Measurements from ENCODE around the gene WASF2.
"Not testable (repeated sequence)": the region's sequence is repeated elsewhere in the genome, so short reads cannot be mapped to it uniquely, and the experiment has no call there.

The WASF2 gene

GRCh38 chr1:27418326-27419185 is 71.4 kb downstream of the WASF2 start:
- no peak for DNase-seq (ENCODE audit: low read depth)

- no peak for DNase-seq (ENCODE audit: low read depth)
These were observed 72.3 kb downstream of the WASF2 start for GRCh38 chr1:27417713-27418112.

- DNase-seq (ENCODE audit: low read depth) = peak; percentile 25
These were observed 73.4 kb downstream of the WASF2 start for GRCh38 chr1:27416387-27417111.

GRCh38 chr1:27414091-27414490 is 75.9 kb downstream of the WASF2 start:
- no peak for DNase-seq (ENCODE audit: low read depth)

GRCh38 chr1:27413004-27413403 is 77.0 kb downstream of the WASF2 start:
- no peak for DNase-seq (ENCODE audit: low read depth)

- DNase-seq (ENCODE audit: low read depth) = no peak
These were observed 77.5 kb downstream of the WASF2 start for GRCh38 chr1:27412502-27412901.

GRCh38 chr1:27410709-27411108 is 79.3 kb downstream of the WASF2 start:
- DNase-seq (ENCODE audit: low read depth) = no peak

GRCh38 chr1:27409669-27410068 is 80.3 kb downstream of the WASF2 start:
- no peak for DNase-seq (ENCODE audit: low read depth)

- DNase-seq (ENCODE audit: low read depth) = no peak
These were observed 81.8 kb downstream of the WASF2 start for GRCh38 chr1:27408151-27408550.

- not testable (repeated sequence) for DNase-seq (ENCODE audit: low read depth)
These were observed 83.2 kb downstream of the WASF2 start for GRCh38 chr1:27406791-27407190.

GRCh38 chr1:27406362-27406680 is 83.6 kb downstream of the WASF2 start:
- DNase-seq (ENCODE audit: low read depth) = no peak

GRCh38 chr1:27405598-27406361 is 84.2 kb downstream of the WASF2 start:
- DNase-seq (ENCODE audit: low read depth) = not testable (repeated sequence)

GRCh38 chr1:27405074-27405473 is 84.9 kb downstream of the WASF2 start:
- DNase-seq (ENCODE audit: low read depth) = no peak

GRCh38 chr1:27403931-27404330 is 86.0 kb downstream of the WASF2 start:
- DNase-seq (ENCODE audit: low read depth) = no peak

- DNase-seq (ENCODE audit: low read depth) = no peak
These were observed 86.8 kb downstream of the WASF2 start for GRCh38 chr1:27403065-27403726.

- DNase-seq (ENCODE audit: low read depth) = no peak
These were observed 87.6 kb downstream of the WASF2 start for GRCh38 chr1:27402349-27402754.

GRCh38 chr1:27400963-27401341 is 89.0 kb downstream of the WASF2 start:
- DNase-seq (ENCODE audit: low read depth) = no peak

- DNase-seq (ENCODE audit: low read depth) = no peak
These were observed 89.6 kb downstream of the WASF2 start for GRCh38 chr1:27400082-27400962.

GRCh38 chr1:27399251-27400025 is 90.5 kb downstream of the WASF2 start:
- DNase-seq (ENCODE audit: low read depth) = no peak

GRCh38 chr1:27398405-27399149 is 91.4 kb downstream of the WASF2 start:
- DNase-seq (ENCODE audit: low read depth) = no peak
